HepG2 (cell line): Measurements from ENCODE around the gene ATP9A. TPM values are rescaled to one million over a fixed set of nuclear protein-coding genes. Genes with fewer than 3 reads are reported as not detected.
A peak's percentile ranks its signal among the peaks of the same experiment; 100 is the strongest.

ENCODE experiments used
- ATF7 ChIP-seq, 2 experiments: fragments of 450-650 bp in 1 of 2; sonication (generic) in 1 of 2; formaldehyde crosslinking in 1 of 2; IDR thresholded peaks; 2 replicates each; pipeline versions ENCODE4 v1.4.0 to v1.6.1; 2016 to 2020; ENCODE audit warnings: antibody characterized with exemption in 1 of 2, mild to moderate bottlenecking in 1 of 2, missing genetic modification reagents in 1 of 2
- BHLHE40 ChIP-seq: IDR thresholded peaks from 2 replicates; pipeline ENCODE4 v1.6.1; 2011; ENCODE audit warnings: low read length, improper control_type of control experiment
- HDAC6 ChIP-seq: fragments of 200-600 bp; sonication (generic); IDR thresholded peaks from 2 replicates; pipeline ENCODE4 v1.7.0; 2017; ENCODE audit warnings: mild to moderate bottlenecking, antibody characterized with exemption, low read length, low read depth
- HMGXB4 ChIP-seq, 2 experiments: sonication (generic) in 1 of 2; formaldehyde crosslinking in 1 of 2; IDR thresholded peaks; 2 replicates each; pipeline versions ENCODE4 v1.4.0 to v1.6.1; 2018 to 2020; ENCODE audit warnings: missing genetic modification reagents in 2 of 2, borderline replicate concordance in 1 of 2, low read depth in 1 of 2, mild to moderate bottlenecking in 1 of 2, missing biosample characterization in 1 of 2
- MIER3 ChIP-seq: IDR thresholded peaks from 2 replicates; pipeline ENCODE4 v1.6.1; 2016; ENCODE audit warnings: missing compliant biosample characterization, borderline replicate concordance
- MIXL1 ChIP-seq: IDR thresholded peaks from 2 replicates; pipeline ENCODE4 v1.6.1; 2016
- USF2 ChIP-seq, 2 experiments: sonication (generic) in 1 of 2; formaldehyde crosslinking in 1 of 2; IDR thresholded peaks; 2 replicates each; pipeline versions ENCODE4 v1.5.1 to v1.6.1; 2011 to 2020; ENCODE audit warnings: borderline replicate concordance in 1 of 2, low read depth in 1 of 2, low read length in 1 of 2, mild to moderate bottlenecking in 1 of 2, missing genetic modification reagents in 1 of 2, moderate library complexity in 1 of 2
- ZKSCAN5 ChIP-seq: sonication (generic); formaldehyde crosslinking; IDR thresholded peaks from 2 replicates; pipeline ENCODE4 v1.5.1; 2020; ENCODE audit warnings: mild to moderate bottlenecking, missing genetic modification reagents
- ZNF282 ChIP-seq: fragments of 450-650 bp; IDR thresholded peaks from 2 replicates; pipeline ENCODE4 v1.6.1; 2018; ENCODE audit not compliant: partially characterized antibody
- ZNF431 ChIP-seq: sonication (generic); formaldehyde crosslinking; IDR thresholded peaks from 2 replicates; pipeline ENCODE4 v1.9.0; 2022; ENCODE audit warnings: missing genetic modification reagents, low read depth, mild to moderate bottlenecking, borderline replicate concordance
- ZNF446 ChIP-seq: sonication (generic); formaldehyde crosslinking; IDR thresholded peaks from 2 replicates; pipeline ENCODE4 v1.5.0; 2020; ENCODE audit warnings: mild to moderate bottlenecking, missing genetic modification reagents
- ZNF558 ChIP-seq: sonication (generic); formaldehyde crosslinking; IDR thresholded peaks from 2 replicates; pipeline ENCODE4 v1.9.0; 2022; ENCODE audit warnings: mild to moderate bottlenecking, missing genetic modification reagents, borderline replicate concordance
- ZNF839 ChIP-seq: sonication (generic); formaldehyde crosslinking; IDR thresholded peaks from 2 replicates; pipeline ENCODE4 v1.4.0; 2020; ENCODE audit warnings: missing genetic modification reagents, mild to moderate bottlenecking, borderline replicate concordance
- polyA plus RNA-seq, 8 experiments: library from polyadenylated mRNA; depleted of rRNA in 3 of 8; stranded (reverse) in 7 of 8; unstranded in 1 of 8; fragments of >200 nt; fragmentation: Illumina TruSeq in 4 of 8; extraction: Trizol in 4 of 8; gene quantifications; 2 replicates each; pipeline versions ENCODE4 v1.2.1 to v1.2.3, GENCODE V29; 2011 to 2016; ENCODE audit warnings: low read depth in 4 of 8, missing spikeins in 1 of 8, mixed read lengths in 1 of 8; ENCODE audit not compliant: insufficient read depth in 1 of 8
- total RNA-seq, 5 experiments: library from RNA; depleted of rRNA; stranded (reverse); fragments of >200 nt; fragmentation: Illumina TruSeq; extraction: Trizol; gene quantifications; 2 replicates each; pipeline ENCODE4 v1.2.3, GENCODE V29; 2016; ENCODE audit warnings: low read depth in 1 of 5
- TF ChIP-seq, protein P1 (sequence below): sonication (generic); formaldehyde crosslinking; IDR thresholded peaks from 2 replicates; pipeline ENCODE4 v1.4.0; 2020; ENCODE audit warnings: missing genetic modification reagents
- TF ChIP-seq, protein P2 (sequence below): sonication (generic); formaldehyde crosslinking; conservative IDR thresholded peaks from 2 replicates; pipeline ENCODE4 v1.8.0; 2022; ENCODE audit warnings: missing genetic modification reagents
- TF ChIP-seq, protein P3 (sequence below): sonication (generic); formaldehyde crosslinking; IDR thresholded peaks from 2 replicates; pipeline ENCODE4 v1.5.1; 2020; ENCODE audit warnings: missing genetic modification reagents, mild to moderate bottlenecking, borderline replicate concordance

The ATP9A gene
- total and polyA plus RNA-seq, 2 of the 13 experiments (the other 11 are each of a cell fraction or from before 2014, with no cell fraction given): 11.8 to 18.5 TPM

DNA sequence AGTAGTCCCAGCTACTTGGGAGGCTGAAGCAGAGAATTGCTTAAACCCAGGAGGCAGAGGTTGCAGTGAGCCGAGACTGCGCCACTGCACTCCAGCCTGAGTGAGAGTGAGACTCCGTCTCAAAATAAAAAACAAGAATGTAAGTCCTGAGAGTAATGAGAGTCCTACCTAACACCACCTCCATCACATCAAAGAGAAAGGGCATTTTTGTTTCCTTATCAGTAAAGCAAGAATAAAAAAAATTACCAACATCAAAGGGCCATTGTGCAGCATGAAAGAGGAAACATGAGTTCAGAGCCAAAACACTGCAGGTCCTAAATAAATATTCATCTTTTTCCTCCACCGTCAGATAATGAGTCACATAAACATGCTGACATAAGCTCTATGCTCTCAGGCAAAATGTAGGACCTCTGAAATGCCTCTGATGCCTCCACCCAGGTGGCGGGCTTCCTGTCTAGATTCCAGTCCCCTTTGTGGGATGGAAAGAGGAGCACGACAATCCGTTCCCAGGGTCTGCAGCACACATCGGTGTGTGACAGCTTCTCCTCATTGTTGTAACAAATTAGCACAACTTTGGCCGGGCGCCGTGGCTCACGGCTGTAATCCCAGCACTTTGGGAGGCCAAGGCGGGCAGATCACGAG lies 7.2 kb downstream of the ATP9A start (continued):
- TF ChIP-seq, protein P1, sequence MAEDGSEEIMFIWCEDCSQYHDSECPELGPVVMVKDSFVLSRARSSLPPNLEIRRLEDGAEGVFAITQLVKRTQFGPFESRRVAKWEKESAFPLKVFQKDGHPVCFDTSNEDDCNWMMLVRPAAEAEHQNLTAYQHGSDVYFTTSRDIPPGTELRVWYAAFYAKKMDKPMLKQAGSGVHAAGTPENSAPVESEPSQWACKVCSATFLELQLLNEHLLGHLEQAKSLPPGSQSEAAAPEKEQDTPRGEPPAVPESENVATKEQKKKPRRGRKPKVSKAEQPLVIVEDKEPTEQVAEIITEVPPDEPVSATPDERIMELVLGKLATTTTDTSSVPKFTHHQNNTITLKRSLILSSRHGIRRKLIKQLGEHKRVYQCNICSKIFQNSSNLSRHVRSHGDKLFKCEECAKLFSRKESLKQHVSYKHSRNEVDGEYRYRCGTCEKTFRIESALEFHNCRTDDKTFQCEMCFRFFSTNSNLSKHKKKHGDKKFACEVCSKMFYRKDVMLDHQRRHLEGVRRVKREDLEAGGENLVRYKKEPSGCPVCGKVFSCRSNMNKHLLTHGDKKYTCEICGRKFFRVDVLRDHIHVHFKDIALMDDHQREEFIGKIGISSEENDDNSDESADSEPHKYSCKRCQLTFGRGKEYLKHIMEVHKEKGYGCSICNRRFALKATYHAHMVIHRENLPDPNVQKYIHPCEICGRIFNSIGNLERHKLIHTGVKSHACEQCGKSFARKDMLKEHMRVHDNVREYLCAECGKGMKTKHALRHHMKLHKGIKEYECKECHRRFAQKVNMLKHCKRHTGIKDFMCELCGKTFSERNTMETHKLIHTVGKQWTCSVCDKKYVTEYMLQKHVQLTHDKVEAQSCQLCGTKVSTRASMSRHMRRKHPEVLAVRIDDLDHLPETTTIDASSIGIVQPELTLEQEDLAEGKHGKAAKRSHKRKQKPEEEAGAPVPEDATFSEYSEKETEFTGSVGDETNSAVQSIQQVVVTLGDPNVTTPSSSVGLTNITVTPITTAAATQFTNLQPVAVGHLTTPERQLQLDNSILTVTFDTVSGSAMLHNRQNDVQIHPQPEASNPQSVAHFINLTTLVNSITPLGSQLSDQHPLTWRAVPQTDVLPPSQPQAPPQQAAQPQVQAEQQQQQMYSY (CRISPR knock-in tag): no peak
- TF ChIP-seq ZNF431 (CRISPR knock-in tag) (no peak), MIXL1 (CRISPR knock-in tag) (peak; percentile 70), BHLHE40 (peak; percentile 51), USF2 (IDR thresholded peaks at IDR 0.05; ENCODE audit: low read depth, low read length) (no peak), USF2 (CRISPR knock-in tag; IDR thresholded peaks at IDR 0.05; ENCODE audit: borderline replicate concordance) (no peak), ATF7 (IDR thresholded peaks at IDR 0.05) (no peak), ATF7 (CRISPR knock-in tag; IDR thresholded peaks at IDR 0.05) (peak; percentile 46; the same call in 1 of the 2 replicates), HDAC6 (no peak), ZKSCAN5 (CRISPR knock-in tag) (no peak), ZNF839 (CRISPR knock-in tag) (no peak), ZNF446 (CRISPR knock-in tag) (no peak), HMGXB4 (CRISPR knock-in tag; IDR thresholded peaks at IDR 0.05; ENCODE audit: borderline replicate concordance in 1 of 2, low read depth in 1 of 2) (no peak; a peak in 2 of 4 replicates), ZNF558 (no peak), ZNF282 (no peak), MIER3 (CRISPR knock-in tag) (peak; percentile 80; the same call in 1 of the 2 replicates)
- TF ChIP-seq, protein P2, sequence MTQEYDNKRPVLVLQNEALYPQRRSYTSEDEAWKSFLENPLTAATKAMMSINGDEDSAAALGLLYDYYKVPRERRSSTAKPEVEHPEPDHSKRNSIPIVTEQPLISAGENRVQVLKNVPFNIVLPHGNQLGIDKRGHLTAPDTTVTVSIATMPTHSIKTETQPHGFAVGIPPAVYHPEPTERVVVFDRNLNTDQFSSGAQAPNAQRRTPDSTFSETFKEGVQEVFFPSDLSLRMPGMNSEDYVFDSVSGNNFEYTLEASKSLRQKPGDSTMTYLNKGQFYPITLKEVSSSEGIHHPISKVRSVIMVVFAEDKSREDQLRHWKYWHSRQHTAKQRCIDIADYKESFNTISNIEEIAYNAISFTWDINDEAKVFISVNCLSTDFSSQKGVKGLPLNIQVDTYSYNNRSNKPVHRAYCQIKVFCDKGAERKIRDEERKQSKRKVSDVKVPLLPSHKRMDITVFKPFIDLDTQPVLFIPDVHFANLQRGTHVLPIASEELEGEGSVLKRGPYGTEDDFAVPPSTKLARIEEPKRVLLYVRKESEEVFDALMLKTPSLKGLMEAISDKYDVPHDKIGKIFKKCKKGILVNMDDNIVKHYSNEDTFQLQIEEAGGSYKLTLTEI (CRISPR knock-in tag): no peak
- TF ChIP-seq, protein P3, sequence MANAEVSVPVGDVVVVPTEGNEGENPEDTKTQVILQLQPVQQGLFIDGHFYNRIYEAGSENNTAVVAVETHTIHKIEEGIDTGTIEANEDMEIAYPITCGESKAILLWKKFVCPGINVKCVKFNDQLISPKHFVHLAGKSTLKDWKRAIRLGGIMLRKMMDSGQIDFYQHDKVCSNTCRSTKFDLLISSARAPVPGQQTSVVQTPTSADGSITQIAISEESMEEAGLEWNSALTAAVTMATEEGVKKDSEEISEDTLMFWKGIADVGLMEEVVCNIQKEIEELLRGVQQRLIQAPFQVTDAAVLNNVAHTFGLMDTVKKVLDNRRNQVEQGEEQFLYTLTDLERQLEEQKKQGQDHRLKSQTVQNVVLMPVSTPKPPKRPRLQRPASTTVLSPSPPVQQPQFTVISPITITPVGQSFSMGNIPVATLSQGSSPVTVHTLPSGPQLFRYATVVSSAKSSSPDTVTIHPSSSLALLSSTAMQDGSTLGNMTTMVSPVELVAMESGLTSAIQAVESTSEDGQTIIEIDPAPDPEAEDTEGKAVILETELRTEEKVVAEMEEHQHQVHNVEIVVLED (CRISPR knock-in tag): 0 out of 2 replicates have a peak, but pooled peaks have one; percentile 16
